Brain microvascular endothelial cell (primary cell): ENCODE measurements around the gene SOWAHC.
A peak's percentile ranks its signal among the peaks of the same experiment; 100 is the strongest.

Experiments used
- DNase-seq: peaks from one replicate; pipeline ENCODE4 v3.0.0-alpha.2; 2020
- H3K27ac ChIP-seq: fragments of 250-450 bp; sonication (Bioruptor Pico); 2 replicates; pipeline ENCODE4 v1.5.1; 2020; ENCODE audit warnings: mild to moderate bottlenecking, moderate library complexity
- H3K27me3 ChIP-seq: fragments of 250-450 bp; sonication (Bioruptor Pico); replicated peaks from 2 replicates; pipeline ENCODE4 v1.5.1; 2020; ENCODE audit warnings: mild to moderate bottlenecking
- H3K36me3 ChIP-seq: fragments of 250-450 bp; sonication (Bioruptor Pico); replicated peaks from 2 replicates; pipeline ENCODE4 v1.5.1; 2020; ENCODE audit warnings: mild to moderate bottlenecking
- H3K4me3 ChIP-seq: 2 replicates; pipeline ENCODE4 v1.5.1; 2011; ENCODE audit warnings: low read depth, mild to moderate bottlenecking, control low read depth, low read length, moderate library complexity
- CTCF ChIP-seq: IDR thresholded peaks from 2 replicates; pipeline ENCODE4 v1.5.1; 2011; ENCODE audit warnings: low read depth, mild to moderate bottlenecking, moderate library complexity, low read length, control low read depth, inconsistent platforms; ENCODE audit errors: missing control alignments
- in situ Hi-C: cut with HindIII; loops from 2 replicates; pipeline ENCODE4 v1.10.0; 2017; ENCODE audit warnings: low sequenced_read_pairs, low pct_ligation_motif_present

Gene SOWAHC

GRCh38 chr2:109613081-109613921 is 863 bp upstream of the SOWAHC start:
- no peak for TF ChIP-seq CTCF
- Histone ChIP-seq H3K27me3 (no peaks in the 10 kb centered on the region), H3K36me3 (no peaks in the 10 kb centered on the region), H3K4me3 (peak overlapping the region; percentile 81), H3K27ac (peak overlapping the region; percentile 88)
- in situ Hi-C loops: no loop called here
- peak; percentile 20 for DNase-seq

GRCh38 chr2:109614715-109615636 is 812 bp downstream of the SOWAHC start:
- DNase-seq: no peak
- peak overlapping the region; percentile 61 for H3K4me3 ChIP-seq
- no peaks in the 10 kb centered on the region for H3K27me3 ChIP-seq
- TF ChIP-seq CTCF: no peak
- H3K27ac ChIP-seq: no peak overlapping the region
- in situ Hi-C loops: no loop called here
- no peaks in the 10 kb centered on the region for H3K36me3 ChIP-seq

- peak overlapping the region; percentile 61 for H3K4me3 ChIP-seq
- H3K27me3 ChIP-seq: no peaks in the 10 kb centered on the region
- H3K27ac ChIP-seq: no peak overlapping the region
- TF ChIP-seq CTCF: peak; percentile 30
- no peak for DNase-seq
- in situ Hi-C loops: no loop called here
- no peaks in the 10 kb centered on the region for H3K36me3 ChIP-seq
These were observed 1.5 kb downstream of the SOWAHC start for GRCh38 chr2:109615637-109616144.

GRCh38 chr2:109616184-109616583 is 2.0 kb downstream of the SOWAHC start:
- H3K27ac ChIP-seq: no peak overlapping the region
- TF ChIP-seq CTCF: no peak
- peak overlapping the region; percentile 61 for H3K4me3 ChIP-seq
- no peak for DNase-seq
- H3K27me3 ChIP-seq: no peaks in the 10 kb centered on the region
- in situ Hi-C loops: no loop called here
- no peaks in the 10 kb centered on the region for H3K36me3 ChIP-seq

GRCh38 chr2:109619032-109619615 is 5.0 kb downstream of the SOWAHC start:
- no peak for TF ChIP-seq CTCF
- in situ Hi-C loops: no loop called here
- no peaks in the 10 kb centered on the region for H3K27me3 ChIP-seq
- H3K27ac ChIP-seq: no peak overlapping the region
- H3K36me3 ChIP-seq: no peaks in the 10 kb centered on the region
- no peak for DNase-seq
- H3K4me3 ChIP-seq: no peak overlapping the region
